Peyer's patch (tissue), 4 donors: ENCODE data around the gene ELAPOR1. TPM values are rescaled to one million over a fixed set of nuclear protein-coding genes. Genes with fewer than 3 reads are reported as not detected.

Experiments used
- DNase-seq, 3 donors: peaks; one replicate each; pipeline ENCODE4 v3.0.0-alpha.2; 2017 to 2019
- H3K27ac ChIP-seq, 4 donors: fragments of 200-600 bp; sonication (generic); one replicate each; pipeline ENCODE4 v1.5.1; 2016 to 2019
- H3K27me3 ChIP-seq, 2 donors: fragments of 200-600 bp; sonication (generic); one replicate each; pipeline ENCODE4 v1.5.1; 2019
- H3K36me3 ChIP-seq, 3 donors: fragments of 200-600 bp; sonication (generic); one replicate each; pipeline ENCODE4 v1.5.1; 2016 to 2019
- H3K4me1 ChIP-seq, 4 donors: fragments of 200-600 bp; sonication (generic); one replicate each; pipeline ENCODE4 v1.5.1; 2016 to 2019
- H3K4me3 ChIP-seq, 4 donors: fragments of 200-600 bp; sonication (generic); 1 replicate in 3 of 4; 2 replicates in 1 of 4; pipeline ENCODE4 v1.5.1; 2016 to 2019; ENCODE audit warnings: mild to moderate bottlenecking in 1 of 4
- H3K9me3 ChIP-seq, 4 donors: fragments of 200-600 bp; sonication (generic); one replicate each; pipeline ENCODE4 v1.5.1; 2016 to 2019; ENCODE audit warnings: mild to moderate bottlenecking in 1 of 4
- CTCF ChIP-seq, 6 experiments: fragments of 450-650 bp in 4 of 6; fragments of 200-600 bp in 2 of 6; sonication (generic) in 1 of 6; IDR thresholded peaks; one replicate each; pipeline ENCODE4 v1.5.1; 2017 to 2019; ENCODE audit warnings: antibody characterized with exemption in 6 of 6, mild to moderate bottlenecking in 3 of 6, moderate library complexity in 1 of 6
- POLR2A ChIP-seq, 2 donors: fragments of 450-650 bp; IDR thresholded peaks; one replicate each; pipeline ENCODE4 v1.5.1; 2017; ENCODE audit warnings: antibody characterized with exemption in 2 of 2, mild to moderate bottlenecking in 2 of 2, moderate library complexity in 2 of 2
- total RNA-seq, 4 donors: library from RNA; depleted of rRNA; stranded (reverse); fragments of >200 nt; gene quantifications; one replicate each; pipeline ENCODE4 v1.1.0, GENCODE V29; 2016

Gene ELAPOR1
- total RNA-seq, 4 donors from 2014 or later = 57.8 to 138 (median 98.0) TPM

DNA sequence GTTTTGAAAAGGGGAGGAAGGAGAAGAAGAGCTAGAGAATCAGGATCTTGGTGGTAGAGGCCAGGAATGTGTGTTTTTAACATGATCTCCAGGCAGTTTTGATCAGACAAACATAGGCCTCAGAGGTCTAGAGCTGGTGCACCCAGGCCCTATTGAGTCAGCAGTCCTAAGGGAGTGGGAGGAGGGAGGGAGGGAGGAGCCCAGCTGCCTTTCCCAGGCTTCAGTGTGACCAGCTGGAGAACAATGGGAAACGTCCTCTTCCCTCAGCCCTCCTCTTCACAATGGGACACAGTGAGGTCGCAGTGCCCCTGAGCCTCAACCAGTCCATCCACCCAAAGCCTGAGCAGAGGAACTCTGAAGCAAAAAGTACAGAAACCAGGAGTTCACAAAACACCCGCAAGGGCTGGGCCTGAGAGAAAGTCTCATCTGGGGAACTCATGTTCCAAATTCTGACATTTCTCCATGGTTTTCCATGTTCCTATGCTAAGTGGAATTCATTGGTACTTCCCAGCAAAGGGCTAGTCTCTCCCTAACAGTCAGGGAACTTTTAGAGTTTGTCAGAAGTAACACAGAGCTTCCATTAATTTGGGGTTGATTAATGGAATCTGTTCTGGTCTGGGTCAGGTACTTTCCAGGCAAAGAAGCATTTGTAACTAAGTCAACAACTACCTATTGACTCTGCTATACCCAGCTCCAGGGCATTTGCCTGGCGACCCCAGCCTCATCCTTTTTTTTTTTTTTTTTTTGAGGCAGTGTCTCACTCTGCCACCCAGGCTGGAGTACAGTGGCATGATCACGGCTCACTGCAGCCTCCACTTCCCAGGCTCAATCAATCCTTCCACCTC is 37.5 kb downstream of the ELAPOR1 start:
- Histone ChIP-seq H3K27ac (peak overlapping the region in 3 of 4 donors; percentile 19 to 54 (median 20)), H3K36me3 (no peaks in the 10 kb centered on the region), H3K4me1 (peaks cover 0 to 26% (median 2%) of the 10 kb centered on the region in 4 donors), H3K4me3 (no peak overlapping the region), H3K27me3 (no peaks in the 10 kb centered on the region), H3K9me3 (no peaks in the 10 kb centered on the region)
- TF ChIP-seq POLR2A (IDR thresholded peaks at IDR 0.05) = no peak
- TF ChIP-seq CTCF (IDR thresholded peaks at IDR 0.05) = peak in 2 of 6 experiments; percentile 17 to 20
- DNase-seq = peak in 1 of 3 donors; percentile 69

- Histone ChIP-seq H3K27ac (peak overlapping the region in 2 of 4 donors; percentile 13 to 22), H3K36me3 (no peaks in the 10 kb centered on the region), H3K27me3 (no peaks in the 10 kb centered on the region), H3K4me3 (no peak overlapping the region), H3K9me3 (no peaks in the 10 kb centered on the region), H3K4me1 (peaks cover 0 to 26% (median 2%) of the 10 kb centered on the region in 4 donors)
- DNase-seq = no peak
- TF ChIP-seq CTCF (IDR thresholded peaks at IDR 0.05) (no peak), POLR2A (IDR thresholded peaks at IDR 0.05) (no peak)
Measured at GRCh38 chr1:109152196-109152595, 38.3 kb downstream of the ELAPOR1 start.

DNA sequence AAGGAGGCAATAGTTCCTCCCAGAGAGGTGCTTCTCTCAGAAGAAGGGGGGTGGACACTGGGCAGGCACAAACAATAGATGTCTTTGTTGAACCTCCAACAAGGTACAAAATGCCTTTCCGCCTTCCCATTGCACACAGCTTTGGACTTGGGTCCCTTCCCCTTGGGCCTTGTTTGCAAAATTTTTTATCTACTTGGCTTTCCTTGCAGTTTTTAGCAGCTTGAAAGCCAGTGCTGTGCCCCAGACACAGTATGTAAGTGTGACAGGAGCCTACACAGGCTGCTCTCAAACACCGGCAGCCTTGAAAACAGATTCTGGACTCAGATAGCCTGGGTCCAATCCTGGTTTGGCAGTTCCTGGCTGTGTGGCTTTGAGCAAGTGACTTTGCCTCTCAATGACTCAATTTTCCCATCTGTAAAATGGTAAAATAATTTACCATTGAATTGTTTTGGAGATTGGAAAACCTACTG is 43.0 kb downstream of the ELAPOR1 start:
- no peaks in the 10 kb centered on the region for H3K9me3 ChIP-seq
- H3K36me3 ChIP-seq = no peaks in the 10 kb centered on the region
- no peak overlapping the region for H3K4me3 ChIP-seq
- no peak for DNase-seq
- no peaks in the 10 kb centered on the region for H3K27me3 ChIP-seq
- H3K4me1 ChIP-seq = peaks cover 0 to 5% (median 0%) of the 10 kb centered on the region in 4 donors
- TF ChIP-seq POLR2A (IDR thresholded peaks at IDR 0.05) (no peak), CTCF (IDR thresholded peaks at IDR 0.05) (no peak)
- peak overlapping the region in 1 of 4 donors; percentile 52 for H3K27ac ChIP-seq

DNA sequence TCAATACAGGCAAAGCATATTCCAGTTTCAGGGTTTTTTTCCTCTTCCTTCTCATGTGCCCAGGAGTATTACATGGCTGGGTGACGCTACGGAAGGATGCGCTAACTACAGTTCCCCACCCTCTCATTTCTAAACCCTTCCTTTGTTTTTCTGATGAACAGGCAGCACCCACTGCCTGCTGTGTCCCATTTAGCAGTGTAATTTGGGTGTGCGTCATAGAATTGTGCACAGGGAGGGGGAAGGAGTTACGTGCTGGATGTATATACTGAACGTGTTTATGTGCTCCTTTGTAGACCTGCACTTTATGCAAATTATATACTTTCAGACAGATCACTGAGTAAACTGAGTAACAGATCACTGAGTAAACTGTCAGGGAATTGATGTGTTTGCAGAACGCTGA is 44.5 kb downstream of the ELAPOR1 start:
- Histone ChIP-seq H3K27me3 (no peaks in the 10 kb centered on the region), H3K9me3 (no peaks in the 10 kb centered on the region), H3K27ac (no peak overlapping the region), H3K4me3 (no peak overlapping the region), H3K36me3 (no peaks in the 10 kb centered on the region), H3K4me1 (peaks cover 0 to 7% (median 0%) of the 10 kb centered on the region in 4 donors)
- no peak for TF ChIP-seq POLR2A (IDR thresholded peaks at IDR 0.05)
- TF ChIP-seq CTCF (IDR thresholded peaks at IDR 0.05) = no peak
- no peak for DNase-seq

DNA sequence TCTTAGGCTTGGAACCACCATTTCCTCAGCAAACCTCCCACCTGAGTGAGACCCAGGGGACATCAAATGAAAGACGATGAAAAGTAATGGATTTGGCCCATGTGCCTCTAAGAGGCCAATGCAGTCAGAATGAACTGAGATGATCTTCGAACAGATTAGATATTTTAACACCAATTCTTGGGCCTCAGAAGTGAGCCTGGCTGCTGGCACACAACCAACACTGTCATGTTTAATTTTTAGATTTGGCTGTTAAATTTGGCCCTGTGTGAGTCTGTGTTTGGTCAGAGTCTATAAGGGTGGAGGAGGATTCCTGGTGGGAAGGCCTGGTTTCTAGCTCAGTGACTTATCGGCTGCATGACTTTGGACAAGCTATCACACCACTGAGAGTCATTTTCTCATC is 45.4 kb downstream of the ELAPOR1 start:
- Histone ChIP-seq H3K27me3 (no peaks in the 10 kb centered on the region), H3K36me3 (no peaks in the 10 kb centered on the region), H3K9me3 (no peaks in the 10 kb centered on the region), H3K4me1 (peaks cover 0 to 7% (median 0%) of the 10 kb centered on the region in 4 donors), H3K4me3 (no peak overlapping the region), H3K27ac (no peak overlapping the region)
- no peak for DNase-seq
- TF ChIP-seq CTCF (IDR thresholded peaks at IDR 0.05) (no peak), POLR2A (IDR thresholded peaks at IDR 0.05) (no peak)
